HG03521 (cell line): ENCODE measurements around the gene SYVN1.

Source experiments
- ATAC-seq: cut with Tn5 transposase; IDR thresholded peaks from one replicate; pipeline ENCODE4 v1.9.1; 2021; ENCODE audit warnings: mild to moderate bottlenecking, moderate library complexity; ENCODE audit not compliant: unreplicated experiment

SYVN1 gene

DNA sequence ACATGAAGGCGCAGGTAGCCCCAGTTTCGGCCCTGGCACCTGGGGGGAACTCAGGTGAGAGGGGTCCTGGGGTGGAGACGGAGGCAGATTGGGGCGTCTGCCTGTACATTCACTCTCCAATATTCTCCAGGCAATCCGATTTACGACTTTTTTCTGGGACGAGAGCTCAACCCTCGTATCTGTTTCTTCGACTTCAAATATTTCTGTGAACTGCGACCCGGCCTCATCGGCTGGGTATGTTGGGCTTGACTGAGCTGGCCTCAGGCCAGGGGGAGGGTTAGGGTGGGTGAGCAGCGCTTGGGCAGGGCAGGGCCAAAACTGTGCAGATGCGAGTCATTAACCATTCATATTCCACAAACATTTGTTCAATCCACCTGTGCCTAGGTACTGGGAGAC lies 21.0 kb downstream of the SYVN1 start:
- ATAC-seq, result no peak

DNA sequence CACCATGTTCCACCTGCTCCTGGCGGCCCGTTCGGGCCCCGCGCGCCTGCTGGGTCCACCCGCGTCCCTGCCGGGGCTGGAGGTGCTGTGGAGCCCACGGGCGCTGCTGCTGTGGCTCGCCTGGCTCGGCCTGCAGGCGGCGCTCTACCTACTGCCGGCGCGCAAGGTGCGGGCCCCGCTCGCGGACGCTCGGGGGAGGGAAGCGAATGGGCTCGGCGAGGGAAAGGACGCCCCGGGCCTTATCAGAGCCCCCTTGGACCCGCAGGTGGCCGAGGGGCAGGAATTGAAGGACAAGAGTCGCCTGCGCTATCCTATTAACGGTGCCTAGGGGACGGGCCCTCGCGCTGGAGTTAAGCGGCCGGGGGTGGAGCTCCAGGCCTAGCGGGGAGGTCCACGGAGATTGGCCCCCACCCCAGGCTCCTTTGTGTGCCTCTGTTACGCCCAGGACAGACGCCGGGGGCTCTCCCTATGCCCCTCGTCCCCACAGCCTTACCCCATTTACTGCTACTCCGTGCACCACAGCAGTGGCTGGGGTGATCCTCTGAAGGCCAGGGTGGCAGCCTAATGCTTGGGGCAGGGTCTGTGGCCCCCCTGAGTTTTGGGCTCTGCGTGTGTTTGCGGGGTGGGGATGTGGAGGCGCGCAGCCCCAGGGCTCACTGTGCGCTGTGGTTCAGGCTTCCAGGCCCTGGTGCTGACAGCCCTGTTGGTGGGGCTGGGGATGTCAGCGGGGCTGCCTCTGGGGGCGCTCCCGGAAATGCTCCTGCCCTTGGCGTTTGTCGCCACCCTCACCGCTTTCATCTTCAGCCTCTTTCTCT lies 21.6 kb downstream of the SYVN1 start:
- no peak for ATAC-seq

DNA sequence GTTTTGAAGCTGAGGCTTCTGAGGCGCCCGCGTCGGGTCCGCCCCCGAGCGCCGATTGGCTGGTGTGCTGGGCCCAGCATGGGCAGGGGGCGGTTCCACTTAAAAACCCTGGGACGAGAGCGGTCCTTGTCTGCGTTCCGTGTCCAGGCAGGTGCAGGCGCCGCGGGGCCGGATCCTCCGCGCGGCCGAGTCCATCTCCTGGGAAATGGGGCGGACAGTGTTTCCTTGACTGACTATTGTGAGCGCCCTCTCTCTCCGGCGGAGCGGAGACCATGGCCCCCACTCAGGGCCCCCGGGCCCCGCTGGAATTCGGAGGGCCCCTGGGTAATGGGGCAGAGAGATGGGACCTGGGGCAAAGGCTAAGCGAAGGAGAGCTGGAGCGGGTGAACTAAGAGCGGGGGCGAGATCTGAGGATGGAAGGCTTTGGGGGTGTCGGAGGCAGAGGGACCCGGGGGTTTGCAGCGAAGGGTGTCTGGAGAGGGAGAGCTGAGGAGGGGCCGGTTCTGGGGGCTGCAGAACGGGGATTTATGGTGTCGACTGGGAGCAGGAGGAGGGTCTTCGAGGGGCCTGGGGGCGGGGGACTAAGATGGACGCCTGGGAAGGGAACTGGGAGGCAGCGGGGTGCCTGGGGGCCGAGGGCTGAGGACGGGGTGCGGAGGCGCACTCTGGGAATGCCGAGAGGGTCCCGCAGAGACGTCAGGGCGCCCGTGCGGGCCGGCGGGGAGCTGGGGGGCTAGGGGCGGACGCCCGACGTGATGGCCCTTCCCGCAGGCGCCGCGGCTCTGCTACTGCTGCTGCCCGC lies 22.4 kb downstream of the SYVN1 start, which contains the start of gene TM7SF2:
TSS of gene TM7SF2 (plus strand) at position 129 of the 802 bp plus-strand sequence. CDS start at position 273, 144 bp downstream.
- ATAC-seq, result peak; percentile 62

DNA sequence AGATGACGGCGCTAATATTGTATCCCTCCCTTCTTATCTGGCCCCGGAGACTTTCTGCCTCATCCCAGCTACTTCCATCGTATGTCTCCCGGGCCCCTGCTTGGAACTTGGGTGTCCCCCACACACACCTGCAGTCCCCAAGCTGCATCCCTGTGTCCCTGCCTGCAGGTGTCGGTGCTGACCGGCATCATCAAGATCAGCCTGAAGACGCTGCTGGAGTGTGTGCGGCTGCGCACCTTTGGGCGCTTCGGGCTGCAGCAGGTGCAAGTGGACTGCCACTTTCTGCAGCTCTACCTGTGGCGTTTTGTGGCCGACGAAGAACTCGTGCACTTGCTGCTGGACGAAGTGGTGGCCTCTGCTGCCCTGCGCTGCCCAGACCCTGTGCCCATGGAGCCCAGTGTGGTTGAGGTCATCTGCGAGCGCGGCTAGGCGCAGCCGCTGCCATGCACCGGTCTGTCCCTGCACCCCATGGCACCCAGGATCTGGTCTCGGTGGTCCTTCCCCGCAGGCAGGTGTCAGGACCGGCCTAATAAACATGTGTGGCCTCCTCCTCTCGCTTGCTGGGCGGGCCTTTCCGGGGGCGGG lies 23.1 kb downstream of the SYVN1 start:
- ATAC-seq, result no peak

DNA sequence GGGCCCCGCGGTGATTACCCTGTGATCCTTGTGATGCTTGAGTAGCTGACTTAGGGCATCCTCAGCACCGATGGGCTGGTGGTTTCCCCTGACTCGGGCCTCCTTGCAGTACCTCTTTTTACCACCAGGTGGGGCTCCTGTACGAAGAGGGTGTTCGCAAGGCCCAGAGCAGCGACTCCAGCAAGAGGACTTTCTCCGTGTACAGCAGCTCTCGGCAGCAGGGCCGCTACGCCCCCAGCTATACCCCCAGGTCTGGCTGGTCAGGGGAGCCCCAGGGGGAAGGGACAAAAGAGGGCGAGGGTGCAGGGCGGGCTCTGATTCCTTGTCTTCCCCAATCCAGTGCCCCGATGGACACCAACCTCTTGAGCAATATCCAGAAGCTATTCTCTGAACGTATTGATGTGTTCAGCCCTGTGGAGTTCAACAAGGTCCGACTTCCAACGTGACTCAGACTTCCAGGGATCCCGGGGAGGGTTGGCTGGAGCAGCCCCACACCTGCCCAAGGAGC lies 23.9 kb downstream of the SYVN1 start:
- ATAC-seq, result no peak

DNA sequence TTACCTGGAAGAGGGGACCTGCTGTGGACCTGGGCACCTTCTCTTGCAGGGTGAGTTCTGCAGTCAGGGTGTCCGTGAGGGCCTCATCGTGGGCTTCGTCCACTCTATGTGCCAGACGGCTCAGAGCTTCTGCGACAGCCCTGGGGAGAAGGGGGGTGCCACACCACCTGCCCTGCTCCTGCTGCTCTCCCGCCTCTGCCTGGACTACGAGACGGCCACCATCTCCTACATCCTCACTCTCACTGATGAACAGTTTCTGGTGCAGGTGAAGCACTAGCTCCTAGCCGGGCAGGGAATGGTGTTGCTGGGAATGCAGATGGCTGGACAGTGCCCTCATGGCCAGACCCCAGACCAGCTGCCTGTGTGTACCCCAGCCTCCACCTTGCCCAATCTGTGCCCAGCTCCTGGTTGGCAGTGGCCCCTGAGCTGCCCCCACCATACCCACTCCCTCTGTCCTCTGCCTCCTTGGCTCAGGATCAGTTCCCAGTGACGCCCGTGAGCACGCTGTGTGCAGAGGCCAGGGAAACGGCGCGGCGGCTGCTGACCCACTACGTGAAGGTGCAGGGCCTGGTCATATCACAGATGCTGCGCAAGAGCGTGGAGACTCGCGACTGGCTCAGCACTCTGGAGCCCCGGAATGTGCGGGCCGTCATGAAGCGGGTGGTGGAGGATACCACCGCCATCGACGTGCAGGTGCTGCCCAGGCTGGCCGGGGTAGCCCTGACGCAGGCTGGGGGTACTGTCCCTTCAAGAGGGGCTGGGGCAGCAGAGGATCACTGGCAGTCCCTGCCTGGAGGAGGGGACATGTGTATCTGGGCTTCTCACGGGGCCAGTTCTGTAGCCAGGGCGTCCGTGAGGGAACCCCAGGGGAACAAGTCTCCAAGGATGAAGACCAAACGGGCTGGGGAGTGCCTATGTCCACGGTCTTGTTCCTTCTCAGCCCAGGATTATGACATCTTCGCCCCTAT lies 24.8 kb downstream of the SYVN1 start:
- ATAC-seq, result no peak

DNA sequence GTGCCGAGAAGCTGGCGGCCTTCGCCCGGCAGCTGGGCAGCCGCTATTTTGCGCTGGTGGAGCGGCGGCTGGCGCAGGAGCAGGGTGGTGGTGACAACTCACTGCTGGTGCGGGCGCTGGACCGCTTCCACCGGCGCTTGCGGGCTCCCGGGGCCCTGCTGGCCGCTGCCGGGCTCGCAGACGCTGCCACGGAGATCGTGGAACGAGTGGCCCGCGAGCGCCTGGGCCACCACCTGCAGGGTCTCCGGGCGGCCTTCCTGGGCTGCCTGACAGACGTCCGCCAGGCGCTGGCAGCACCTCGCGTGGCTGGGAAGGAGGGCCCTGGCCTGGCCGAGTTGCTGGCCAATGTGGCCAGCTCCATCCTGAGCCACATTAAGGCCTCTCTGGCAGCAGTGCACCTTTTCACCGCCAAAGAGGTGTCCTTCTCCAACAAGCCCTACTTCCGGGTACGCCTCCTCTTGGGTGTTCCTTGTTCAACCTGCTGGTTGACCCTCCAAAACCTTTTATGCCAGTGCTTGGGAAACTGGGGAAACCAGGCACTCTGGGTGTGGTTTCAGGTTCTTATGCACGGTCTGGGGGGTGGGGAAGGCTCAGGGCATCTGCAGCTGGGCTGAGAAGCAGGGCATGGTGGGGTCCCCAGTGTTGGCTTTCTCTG lies 25.7 kb downstream of the SYVN1 start:
- no peak for ATAC-seq

DNA sequence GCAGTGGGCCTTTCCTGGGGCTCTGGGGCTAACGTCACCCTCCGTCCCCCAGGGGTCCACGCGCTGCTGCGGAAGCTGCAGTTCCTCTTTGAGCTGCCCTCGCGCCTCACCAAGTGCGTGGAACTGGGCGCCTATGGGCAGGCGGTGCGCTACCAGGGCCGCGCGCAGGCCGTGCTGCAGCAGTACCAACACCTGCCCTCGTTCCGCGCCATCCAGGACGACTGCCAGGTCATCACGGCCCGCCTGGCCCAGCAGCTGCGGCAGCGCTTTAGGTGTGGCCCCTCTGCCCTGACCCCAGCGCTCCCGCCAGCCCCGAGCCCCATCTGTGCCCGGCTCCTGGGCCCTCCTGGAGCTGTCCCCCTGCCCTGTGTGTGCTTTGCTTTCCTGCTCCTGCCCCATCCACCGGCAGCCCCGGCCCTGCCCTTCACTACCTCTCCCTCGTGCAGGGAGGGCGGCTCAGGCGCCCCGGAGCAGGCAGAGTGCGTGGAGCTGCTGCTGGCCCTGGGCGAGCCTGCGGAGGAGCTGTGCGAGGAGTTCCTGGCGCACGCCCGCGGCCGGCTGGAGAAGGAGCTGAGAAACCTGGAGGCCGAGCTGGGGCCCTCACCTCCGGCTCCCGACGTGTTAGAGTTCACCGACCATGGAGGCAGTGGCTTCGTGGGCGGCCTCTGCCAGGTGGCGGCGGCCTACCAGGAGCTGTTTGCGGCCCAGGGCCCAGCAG lies 26.4 kb downstream of the SYVN1 start:
- no peak for ATAC-seq

DNA sequence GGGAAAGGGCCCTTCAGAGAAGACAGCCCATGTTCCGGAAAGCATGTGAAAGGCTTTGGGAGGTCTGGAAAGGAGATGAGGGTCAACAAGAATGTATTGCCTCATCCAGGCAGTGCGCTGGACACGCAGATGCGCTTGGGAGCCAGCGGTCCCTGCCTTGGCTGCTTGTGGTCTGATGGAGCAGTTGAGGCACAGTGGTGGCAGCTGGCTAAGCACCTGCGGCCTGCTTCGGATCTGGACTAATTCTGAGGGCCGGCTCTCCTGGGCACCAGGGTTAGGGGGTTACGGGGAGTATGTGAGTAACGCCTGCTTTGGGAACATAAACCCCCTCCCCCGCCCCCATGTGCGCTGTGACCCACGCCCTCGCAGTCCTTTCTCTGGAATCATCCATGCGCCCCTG lies 27.2 kb downstream of the SYVN1 start:
- ATAC-seq, result no peak

DNA sequence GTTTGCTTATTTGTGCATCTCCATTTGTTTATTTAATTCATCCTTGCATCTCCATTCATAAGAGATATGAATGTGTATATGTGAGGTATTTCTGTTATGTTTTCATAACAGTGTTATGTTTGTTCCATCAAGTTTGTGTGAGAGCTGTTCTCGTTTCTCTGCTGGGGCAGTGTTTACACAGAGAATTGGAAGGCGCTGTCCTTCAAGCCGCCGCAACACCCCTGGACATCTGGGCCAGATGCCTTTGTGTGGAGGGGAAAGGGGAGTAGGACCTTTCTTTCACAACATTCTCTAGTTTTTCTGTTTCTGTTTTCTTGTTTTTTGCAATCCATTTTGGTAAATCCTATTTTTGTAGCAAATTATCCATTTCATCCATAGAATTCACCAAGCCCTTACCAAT lies 29.7 kb downstream of the SYVN1 start:
- ATAC-seq, result no peak

DNA sequence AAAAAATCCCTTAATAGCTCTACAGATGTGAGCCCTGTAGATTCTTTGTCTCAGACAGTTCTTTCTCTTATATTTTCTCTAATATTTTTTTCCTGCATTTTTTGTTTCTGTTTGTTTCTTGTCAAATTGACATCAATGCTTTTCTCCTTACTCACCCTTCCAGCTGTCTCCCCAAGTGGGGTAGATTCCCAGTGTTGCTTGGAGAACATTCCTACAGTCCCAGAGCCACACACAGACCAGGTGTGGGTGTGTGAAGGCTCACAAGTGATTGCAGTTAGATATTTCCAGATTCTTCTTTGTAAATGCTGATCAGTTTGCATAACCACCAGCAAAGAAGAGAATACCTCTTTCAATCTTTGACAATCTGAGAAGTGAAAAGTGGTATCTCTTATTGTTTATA lies 30.8 kb downstream of the SYVN1 start:
- ATAC-seq, result no peak

DNA sequence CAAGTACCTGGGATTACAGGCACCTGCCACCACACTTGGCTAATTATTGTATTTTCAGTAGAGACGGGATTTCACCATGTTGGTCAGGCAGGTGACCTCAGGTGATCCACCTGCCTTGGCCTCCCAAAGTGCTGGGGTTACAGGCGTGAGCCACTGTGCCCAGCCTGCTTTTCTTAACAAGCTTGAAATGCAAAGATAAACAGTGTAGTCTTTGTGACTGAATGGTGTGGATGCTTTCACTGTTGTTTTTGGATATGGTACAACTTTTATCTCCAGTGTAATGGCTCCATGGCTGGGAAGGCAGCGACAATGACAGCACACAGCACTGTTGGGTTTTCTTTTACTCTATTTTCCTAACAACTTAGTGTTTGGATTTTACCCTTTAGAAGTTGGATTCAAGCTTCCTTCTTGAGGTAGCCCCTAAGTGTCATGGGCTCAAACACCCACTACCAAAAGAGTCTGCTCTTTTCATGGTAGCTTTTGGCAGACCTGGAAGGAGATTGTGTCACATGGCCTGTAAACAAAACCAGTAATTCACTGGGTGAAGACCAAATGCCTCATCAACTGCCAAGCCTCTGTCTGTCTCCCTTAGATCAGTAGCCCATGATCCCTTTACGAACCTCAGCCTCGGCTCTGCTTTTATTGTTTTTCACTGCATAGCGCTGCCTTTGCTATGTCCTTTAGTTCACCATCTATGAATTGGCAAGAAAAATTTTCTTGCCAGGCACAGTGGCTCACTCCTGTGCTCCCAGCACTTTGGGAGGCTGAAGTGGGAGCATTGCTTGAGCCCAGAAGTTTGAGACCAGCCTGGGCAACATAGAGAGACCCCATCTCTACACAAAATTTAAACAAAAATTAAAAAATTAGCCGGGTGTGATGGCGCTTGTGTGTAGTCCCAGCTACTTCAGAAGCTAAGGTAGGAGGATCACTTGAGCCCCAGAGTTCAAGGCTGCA lies 31.9 kb downstream of the SYVN1 start:
- no peak for ATAC-seq

DNA sequence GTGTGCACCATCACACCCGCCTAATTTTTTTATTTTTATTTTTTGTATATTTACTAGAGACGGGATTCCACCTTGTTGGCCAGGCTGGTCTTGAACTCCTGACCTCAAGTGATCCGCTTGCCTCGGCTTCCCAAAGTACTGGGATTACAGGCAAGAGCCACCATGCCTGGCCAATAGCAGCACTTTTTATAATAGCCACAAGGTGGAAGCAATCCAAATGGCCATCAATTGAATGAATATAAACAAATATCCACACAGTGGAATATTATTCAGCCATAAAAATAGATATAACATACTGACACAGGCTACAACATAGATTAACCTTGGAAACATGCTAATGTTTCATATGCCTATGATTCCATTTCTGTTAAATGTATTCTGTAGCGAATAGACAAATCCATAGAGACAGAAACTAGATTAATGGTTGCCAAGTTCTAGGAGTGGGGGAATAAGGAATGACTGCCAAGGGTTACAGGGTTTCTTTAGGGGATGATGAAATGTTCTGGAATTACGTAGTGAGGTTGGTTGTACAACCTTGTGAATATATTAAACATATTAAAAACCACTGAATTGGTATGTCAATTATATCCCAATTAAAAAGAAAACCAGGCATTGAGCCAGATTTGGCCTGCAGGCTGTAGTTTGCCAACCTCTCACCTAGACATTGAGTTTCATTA lies 33.5 kb downstream of the SYVN1 start:
- no peak for ATAC-seq

DNA sequence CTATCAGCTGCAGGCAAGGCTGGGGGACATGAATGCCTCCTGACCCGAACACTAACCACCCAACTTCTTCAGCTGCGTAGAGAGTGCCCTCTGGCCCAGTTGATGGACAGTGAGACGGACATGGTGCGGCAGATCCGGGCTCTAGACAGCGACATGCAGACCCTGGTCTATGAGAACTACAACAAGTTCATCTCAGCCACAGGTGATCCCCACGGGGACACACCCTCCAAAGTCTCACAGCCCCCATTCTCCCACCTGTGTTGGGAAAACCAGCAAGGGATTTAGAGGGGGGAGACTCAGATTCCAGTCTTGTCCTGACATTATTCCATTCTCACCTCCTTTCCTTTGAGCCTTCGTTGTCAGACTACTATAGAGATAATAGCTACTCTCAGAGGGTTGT lies 37.4 kb downstream of the SYVN1 start:
- ATAC-seq, result no peak

DNA sequence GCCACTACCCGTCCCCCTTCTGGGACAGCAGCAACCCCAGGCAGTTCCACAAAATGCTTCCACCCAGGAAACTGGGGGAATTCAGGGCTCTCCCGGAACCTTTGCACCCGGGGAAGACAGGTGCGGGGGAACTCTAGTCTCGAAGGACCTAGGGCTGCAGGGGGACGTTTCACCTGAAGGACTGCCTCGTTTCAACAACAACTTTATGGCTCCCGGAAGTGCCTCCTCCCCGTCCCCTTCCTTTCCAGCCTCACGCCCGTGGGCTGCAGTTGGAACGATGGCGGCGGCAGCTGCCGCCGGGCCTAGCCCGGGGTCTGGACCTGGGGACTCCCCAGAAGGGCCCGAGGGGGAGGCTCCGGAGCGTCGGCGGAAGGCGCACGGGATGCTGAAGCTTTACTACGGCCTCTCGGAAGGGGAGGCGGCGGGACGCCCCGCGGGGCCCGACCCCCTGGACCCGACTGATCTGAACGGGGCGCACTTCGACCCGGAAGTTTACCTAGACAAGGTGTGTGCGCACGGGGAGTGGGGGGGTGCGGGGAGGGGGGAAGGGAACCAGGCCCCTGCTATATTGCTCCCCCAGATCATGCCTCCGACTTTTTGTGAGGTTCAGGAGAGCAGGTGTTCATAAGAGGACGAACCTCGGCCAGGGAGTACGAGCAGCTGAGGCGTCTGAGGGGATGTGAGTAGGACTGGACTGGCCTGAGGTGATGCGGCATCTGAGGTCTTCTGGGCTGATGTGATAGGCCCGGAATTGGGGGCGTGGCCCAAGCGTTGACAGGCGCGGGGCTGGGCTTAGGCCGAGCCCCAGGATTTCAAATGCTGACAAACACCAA lies 38.1 kb downstream of the SYVN1 start, which contains the start of gene VPS51:
TSS of gene VPS51 (plus strand) at position 241 of the 833 bp plus-strand sequence. CDS start at position 278, 37 bp downstream.
- peak; percentile 70 for ATAC-seq

DNA sequence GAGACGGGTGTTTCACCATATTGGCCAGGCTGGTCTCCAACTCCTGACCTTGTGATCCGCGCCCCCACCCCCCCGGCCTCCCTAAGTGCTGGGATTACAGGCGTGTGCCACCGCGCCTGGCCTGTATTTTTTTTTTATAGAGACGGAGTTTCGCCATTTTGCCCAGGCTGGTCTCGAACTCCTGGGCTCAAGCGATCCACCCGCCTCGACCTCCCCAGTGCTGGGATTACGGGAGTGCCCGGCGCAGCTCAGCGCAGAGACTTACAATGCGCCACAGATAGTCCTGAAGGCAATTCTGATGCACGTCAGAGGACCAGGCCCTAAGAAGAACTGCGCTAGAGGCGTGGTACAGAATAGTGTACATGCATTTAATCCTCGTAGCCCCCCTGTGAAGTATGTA lies 38.9 kb downstream of the SYVN1 start:
- no peak for ATAC-seq

DNA sequence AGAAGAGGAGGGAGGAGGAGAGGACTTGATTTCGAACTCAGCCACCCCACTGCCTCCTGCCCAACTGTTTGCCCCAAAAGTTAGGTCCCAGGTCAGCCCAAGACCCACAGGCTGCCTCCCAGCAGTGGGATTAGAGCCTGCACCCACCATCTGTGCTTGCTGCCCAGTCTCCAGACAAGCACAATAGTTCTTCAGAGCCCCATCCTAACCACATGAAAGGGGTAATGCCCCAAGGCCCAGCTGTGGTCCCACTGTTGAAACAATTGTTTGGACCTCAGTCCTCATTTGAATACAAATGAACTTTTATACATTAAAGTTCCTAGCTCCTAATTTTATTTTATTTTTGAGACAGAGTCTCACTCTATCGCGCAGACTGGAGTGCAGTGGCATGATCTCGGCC lies 43.7 kb downstream of the SYVN1 start:
- no peak for ATAC-seq
